D721Med (cell line): Measurements from ENCODE around the gene ST8SIA6.

Experiments used
- DNase-seq: peaks from one replicate; pipeline ENCODE4 v3.0.0; 2011; ENCODE audit warnings: low spot score; ENCODE audit not compliant: insufficient read length
- FAIRE-seq: peaks from 2 replicates; lab custom pipeline; 2011; peaks lifted over from hg19 to GRCh38; lab: Jason Lieb, UNC
- CTCF ChIP-seq: IDR thresholded peaks from 2 replicates; pipeline ENCODE4 v1.5.1; 2012; ENCODE audit warnings: mild to moderate bottlenecking, control low read depth; ENCODE audit not compliant: insufficient read depth; ENCODE audit errors: missing control alignments

ST8SIA6 gene

GRCh38 chr10:17418249-17418648 lies 36.1 kb downstream of the ST8SIA6 start:
- FAIRE-seq (no peak), DNase-seq (no peak)
- TF ChIP-seq CTCF, result no peak

DNA sequence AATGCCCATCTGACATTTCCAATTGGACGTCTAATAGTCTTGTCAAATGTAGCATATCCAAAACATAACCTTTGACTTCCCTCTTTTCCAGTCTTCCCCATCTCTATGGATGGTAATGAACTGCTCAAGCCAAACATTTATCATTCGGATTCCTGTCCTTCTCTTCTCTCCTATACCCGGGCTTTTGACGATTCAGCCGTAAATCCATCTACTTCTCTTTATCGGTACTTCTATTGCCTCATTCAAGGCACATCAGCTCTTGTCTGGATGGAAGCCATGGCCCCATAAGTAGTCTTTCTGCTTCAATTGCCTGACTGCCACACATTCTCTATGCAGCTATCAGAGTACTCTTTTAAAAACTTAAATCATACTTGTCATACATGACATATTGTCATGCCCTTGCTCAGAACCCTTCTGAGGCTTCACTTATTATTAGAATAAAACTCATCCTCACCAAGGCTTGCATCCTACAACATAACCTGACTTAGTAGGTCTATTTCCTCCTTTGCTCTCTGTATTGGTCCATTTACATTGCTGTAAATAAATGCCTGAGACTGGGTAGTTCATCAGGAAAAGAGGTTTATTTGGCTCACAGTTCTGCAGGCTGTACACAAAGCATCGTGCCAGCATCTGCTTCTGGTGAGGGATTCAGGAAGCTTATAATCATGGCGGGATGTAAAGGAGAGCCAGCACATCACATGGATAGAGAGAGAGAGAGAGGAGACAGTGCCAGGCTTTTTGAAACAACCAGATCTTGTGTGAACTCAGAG lies 37.8 kb downstream of the ST8SIA6 start:
- DNase-seq (no peak), FAIRE-seq (no peak)
- TF ChIP-seq CTCF, result no peak

- DNase-seq (no peak), FAIRE-seq (no peak)
- no peak for TF ChIP-seq CTCF
Measured at GRCh38 chr10:17415046-17415658, 39.2 kb downstream of the ST8SIA6 start.

GRCh38 chr10:17414484-17414883 lies 39.9 kb downstream of the ST8SIA6 start:
- no peak for DNase-seq
- no peak for FAIRE-seq
- no peak for TF ChIP-seq CTCF

- no peak for TF ChIP-seq CTCF
- no peak for DNase-seq
- no peak for FAIRE-seq
Measured at GRCh38 chr10:17413876-17414275, 40.5 kb downstream of the ST8SIA6 start.

GRCh38 chr10:17412323-17412722 lies 42.1 kb downstream of the ST8SIA6 start:
- FAIRE-seq, result no peak
- no peak for DNase-seq
- TF ChIP-seq CTCF, result peak; percentile 3

DNA sequence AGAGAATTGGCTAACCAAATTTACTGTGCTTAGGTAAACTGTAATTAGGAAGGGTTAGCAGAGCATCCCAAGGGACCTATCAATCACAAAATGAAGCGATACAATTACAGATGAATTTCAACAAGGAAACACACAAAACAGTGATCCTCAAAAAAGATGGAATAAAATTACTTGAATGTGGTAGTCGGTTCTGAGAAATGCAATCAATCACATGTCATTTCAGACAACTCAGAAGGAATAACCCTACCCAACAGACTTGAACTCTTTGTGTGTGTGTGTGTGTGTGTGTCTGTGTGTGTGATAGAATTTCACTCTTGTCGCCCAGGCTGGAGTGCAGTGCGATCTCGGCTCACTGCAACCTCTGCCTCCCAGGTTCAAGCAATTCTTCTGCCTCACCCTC lies 43.5 kb downstream of the ST8SIA6 start:
- no peak for TF ChIP-seq CTCF
- DNase-seq (no peak), FAIRE-seq (no peak)
